Measurements from ENCODE around the gene MFSD6.

The MFSD6 gene

DNA sequence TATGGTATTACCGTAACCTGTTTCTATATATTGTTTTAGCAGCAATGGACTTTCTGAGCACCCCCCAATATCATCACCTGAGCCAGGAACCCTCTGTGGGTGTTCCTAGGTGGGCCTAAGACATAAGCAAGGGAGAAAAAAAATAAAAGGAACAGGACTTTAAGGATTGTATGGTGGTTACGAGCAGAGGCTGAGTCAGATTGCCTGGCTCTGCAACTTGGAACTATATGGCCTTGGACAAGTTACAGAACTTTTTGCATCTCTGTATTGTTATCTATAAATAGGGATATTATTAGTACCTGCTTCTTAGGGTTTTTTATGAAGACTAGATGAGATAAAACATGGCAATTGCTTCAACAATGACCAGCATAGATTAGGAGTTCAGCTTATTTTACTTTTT lies 34.9 kb downstream of the MFSD6 start:
- DNase-seq: no peak

DNA sequence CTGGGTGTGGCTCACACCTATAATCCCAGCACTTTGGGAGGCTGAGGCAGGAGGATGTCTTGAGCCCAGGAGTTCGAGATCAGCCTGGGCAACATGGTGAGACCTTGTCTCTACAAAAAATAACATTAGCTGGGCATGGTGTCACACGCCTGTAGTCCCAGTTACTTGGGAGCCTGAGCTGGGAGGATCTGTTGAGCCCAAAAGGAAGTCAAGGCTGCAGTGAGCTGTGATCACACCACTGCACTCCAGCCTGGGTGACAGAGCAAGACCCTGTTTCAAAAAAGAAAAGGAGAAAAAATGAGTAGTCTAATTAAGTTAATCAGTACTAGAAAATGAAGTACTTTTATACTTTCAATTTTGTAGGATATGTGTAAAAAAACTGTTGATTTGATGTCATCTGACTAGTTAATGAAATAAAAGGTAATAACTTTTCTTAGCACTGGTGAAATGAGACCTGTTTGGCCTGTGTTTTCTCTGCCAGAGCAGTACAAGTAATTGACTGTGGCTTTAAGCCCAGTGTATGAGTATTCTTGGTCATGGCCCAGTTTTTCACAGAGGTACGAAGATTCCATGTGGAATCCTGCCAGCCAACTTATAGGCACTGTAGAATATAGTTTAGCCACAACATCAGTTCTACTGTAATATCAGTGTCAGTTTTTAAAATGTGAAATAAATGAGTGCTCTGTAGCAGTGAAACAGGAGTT lies 35.8 kb downstream of the MFSD6 start:
- no peak for DNase-seq

DNA sequence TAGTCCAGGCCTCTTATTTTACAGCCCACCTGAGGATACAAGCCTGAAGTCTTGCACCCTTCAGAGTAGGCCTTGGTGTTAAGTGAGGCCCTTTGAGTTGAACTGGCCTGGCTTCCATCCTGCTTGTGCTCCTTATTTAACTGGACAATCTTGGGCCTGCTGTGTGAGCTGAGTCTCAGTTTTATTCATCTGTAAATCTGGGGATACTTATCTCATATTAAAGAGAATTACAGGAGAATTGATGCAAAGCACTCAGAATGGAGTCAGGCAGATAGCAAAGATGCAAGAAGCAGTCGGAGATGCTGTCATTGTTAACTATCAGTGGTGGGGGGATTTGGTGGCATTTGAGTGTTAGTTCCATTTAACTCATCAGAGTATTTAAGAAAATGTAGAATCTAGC lies 36.8 kb downstream of the MFSD6 start:
- DNase-seq: no peak

DNA sequence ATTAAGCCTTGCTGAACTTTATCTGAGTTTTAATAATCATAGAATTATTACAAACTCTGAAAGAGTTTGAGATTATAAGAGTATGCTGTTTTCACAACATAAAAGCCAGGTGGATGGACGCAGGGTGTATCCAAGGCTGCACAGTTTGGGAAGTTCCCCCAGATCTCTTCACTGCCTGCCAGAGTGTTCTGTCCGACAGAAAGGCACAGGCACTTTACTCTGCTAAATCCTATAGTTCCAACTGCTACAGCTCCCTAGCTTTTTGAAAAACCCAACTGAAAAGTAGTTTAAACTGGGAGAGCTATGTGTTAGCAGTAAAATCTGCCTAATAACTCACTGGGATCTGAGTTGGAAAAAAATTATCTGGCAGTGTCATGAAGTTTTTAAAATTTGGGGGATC lies 38.0 kb downstream of the MFSD6 start:
- DNase-seq: no peak

DNA sequence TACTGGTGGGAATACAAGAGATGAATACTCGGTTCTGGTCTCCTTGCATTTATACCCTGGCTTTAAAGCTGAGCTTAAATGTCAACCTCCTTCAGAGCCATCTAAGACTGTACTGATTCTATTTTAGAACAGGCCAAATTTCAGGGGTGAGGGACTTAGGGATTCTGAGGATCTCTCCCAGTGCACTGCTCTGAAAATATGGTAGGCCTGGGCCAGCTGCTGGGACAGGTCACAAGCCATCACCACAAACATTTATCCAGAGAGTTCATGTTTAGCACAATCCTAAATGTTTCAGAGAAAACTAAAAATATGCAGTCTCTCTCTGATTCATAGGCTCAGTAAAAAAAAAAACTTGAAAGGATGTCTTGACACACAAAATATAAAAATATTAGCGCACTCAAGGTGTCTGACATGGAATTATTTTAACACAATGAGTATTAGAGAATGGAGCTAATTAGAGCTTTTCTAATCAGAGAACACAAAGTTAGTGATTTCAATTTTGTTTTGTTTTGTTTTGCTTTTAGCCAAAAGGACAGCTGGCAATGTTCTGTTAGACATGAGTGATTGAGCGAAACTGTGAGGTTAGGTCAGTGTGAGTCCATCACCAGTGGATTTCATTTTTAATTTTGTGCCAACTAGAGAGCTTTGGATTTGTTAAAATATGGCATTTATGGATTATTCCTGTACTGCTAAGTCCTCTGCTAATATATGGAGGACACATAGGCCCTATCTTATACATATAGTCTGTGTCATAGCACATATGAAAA lies 38.8 kb downstream of the MFSD6 start:
- DNase-seq: no peak

DNA sequence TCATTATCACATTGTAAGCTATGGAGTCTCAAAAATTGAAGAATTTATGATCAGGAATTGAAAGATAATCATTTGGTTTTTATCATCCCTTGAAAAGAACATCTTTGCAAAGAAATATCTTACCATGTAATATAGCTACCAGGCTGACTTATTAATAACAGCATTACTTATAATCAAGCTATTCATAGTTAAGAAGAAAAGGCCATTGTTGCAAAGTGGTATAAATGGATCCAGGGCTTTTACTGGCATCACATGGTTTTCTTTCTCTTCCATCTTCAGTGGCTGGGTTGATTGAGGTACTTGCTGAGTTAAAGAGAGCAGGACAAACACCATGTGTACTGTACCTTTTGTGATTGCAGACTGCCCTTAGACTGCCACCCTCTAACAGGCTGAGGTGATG lies 39.6 kb downstream of the MFSD6 start:
- no peak for DNase-seq

DNA sequence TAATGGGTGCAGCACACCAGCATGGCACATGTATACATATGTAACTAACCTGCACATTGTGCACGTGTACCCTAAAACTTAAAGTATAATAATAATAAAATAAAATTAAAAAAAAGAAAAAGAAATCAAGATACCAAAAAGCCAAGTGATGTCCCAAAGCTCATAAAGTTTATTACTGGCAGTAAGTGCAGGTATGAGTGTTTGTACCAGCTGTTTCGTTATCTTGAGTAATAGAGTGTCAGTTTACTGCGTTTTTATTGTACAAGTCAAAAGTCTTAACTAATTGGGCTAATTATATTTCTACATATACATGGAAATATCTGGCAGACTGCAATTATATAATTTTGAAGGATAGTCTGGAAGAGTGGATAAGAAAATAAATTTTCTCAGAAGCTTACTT lies 41.8 kb downstream of the MFSD6 start:
- no peak for DNase-seq

DNA sequence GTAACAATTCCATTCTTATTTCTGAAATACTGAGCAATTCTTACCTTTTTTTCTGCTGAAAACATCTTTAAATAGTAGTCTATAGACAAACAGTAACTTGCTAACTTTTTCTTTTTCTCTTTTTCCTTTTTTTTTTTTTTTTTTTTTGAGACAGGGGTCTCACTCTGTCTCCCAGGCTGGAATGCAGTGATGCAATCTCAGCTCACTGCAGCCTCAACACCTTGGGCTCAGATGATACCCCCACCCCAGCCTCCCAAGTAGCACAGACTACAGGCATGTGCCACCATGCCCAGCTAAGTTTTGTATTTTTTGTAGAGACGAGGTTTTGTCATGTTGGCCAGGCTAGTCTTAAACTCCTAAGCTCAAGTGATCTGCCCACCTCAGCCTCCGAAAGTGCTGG lies 42.2 kb downstream of the MFSD6 start:
- DNase-seq: no peak

DNA sequence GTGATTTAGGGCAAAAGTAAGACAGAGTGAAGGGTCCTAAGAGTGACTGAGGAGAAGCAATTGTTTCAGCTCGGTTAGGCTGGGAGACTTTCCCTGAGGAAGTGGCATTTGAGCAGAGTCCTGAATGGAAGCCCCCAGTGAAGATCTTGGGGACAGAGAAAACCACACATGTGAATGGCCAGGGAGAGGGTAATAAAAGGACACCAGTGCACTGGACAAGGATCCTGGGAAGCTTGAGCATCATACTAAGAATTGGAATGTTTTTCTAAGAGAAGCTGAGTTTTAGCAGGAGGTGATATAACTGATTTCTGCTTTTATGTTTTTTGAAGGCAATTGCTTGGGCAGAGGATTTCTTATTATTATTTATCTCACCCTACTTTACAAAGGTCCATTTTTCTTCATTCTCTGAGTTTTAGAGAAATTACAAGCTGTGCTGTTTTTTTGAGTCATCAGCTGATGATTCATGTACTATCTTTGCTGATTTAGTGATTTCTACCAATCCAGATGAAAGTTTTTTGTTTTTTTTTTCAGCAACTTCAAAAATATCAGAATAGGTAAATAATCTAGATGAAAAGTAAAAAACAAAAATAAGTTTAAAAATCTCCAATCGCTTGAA lies 43.5 kb downstream of the MFSD6 start:
- no peak for DNase-seq

DNA sequence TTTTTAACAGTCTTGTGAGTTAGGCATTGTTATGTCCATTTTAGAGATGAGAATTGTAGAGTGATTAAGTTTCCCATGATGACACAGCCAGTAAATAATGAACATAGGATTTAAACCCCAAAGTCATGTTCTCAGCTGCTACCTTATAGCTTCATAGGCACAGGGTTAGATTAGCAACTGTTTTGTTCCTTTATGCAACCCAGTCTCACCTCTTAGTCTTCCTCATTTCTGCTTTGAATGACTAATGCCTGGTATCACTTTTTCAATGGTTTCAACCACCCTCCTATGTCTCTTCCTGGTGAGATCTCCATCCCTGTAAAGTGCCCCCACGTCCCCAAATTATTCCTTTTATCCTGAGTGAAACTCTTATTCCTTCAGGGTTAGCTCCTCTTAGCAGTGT lies 44.3 kb downstream of the MFSD6 start:
- DNase-seq: no peak

DNA sequence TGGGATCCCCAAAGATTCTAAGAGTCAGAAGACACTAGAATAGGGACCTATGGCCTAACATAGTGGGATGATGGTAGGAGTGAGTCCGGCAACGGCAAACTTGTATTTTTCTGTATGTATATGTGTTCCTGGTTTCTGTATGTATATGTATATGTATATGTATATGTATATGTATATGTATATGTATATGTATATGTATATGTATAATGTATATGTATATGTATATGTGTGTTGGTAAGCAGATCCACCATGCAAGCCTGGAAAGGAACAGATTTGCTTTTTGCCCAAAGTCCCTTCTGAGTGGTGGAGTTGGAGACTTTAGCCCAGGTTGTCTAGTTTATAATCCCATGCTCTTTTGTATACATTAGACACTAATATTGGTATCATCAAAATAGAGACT lies 46.6 kb downstream of the MFSD6 start:
- no peak for DNase-seq

DNA sequence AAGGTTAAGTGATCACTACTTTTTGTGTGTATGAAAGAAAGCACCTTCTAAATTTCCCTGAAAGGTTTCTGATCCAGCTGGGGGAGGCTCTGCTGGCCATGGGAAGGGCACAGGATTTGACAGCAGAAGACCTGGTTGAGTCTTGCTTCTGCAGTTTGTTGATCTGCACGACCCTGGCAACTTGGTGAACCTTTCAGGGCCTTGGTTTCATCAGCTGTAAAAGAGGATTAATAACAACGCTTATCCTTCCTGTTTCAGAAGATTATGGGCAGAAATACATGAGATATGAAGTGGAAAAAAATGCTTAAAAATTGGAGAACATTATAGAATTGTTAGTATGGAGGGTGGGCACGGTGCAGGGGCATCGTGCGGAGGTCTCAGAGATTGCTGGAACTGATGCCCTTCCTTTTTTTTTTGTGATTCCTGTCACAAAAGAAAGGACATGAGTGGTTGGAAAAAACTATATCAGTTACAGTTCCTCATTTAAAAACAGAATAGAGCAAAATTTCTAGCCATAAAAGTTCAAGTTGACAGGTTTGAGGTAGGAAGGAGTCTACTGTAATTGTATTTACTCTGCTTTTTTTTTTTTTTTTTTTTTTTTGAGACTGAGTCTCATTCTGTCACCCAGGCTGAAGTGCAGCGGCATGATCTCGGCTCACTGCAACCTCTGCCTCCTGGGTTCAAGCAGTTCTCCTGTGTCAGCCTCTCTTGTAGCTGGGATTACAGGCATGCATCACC lies 47.4 kb downstream of the MFSD6 start:
- DNase-seq: no peak

DNA sequence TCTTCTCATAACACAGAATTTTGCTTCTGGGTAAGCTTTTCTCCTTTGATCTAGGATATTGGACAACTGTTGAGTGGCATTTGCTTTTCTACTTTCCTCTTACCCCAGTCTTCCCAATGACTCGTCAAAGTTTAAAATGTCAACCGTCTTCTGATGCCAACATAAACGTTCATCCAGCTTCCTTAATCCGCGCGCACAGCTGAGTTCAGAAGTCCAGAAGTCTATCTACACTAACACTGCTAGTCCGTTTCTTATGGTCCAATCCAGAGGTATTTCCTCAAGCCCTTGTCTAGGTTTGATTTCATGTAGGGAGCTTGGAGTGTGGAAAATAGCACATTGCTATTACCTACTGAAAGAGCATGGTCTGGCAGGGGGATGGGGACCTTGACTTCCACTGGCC lies 48.7 kb downstream of the MFSD6 start:
- DNase-seq: no peak

DNA sequence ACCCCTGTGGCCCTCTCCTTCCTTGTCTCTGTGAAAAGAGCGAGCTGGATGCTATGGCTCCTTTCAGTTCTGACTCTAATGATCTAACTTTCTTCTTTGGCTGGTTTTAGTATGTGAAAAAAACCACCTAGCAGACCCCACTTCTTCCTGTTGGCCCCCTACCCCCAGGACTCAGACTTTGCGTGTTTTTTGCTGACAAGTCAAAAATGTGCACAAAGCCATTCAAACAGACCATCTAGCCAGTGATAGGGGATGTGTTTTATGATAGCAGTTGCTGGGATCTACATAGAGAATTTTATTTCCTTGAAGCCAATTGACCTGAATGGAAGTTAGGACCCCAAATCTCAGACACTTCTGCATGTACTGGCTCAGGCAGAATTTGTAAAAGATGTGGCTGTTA lies 49.1 kb downstream of the MFSD6 start:
- DNase-seq: no peak

DNA sequence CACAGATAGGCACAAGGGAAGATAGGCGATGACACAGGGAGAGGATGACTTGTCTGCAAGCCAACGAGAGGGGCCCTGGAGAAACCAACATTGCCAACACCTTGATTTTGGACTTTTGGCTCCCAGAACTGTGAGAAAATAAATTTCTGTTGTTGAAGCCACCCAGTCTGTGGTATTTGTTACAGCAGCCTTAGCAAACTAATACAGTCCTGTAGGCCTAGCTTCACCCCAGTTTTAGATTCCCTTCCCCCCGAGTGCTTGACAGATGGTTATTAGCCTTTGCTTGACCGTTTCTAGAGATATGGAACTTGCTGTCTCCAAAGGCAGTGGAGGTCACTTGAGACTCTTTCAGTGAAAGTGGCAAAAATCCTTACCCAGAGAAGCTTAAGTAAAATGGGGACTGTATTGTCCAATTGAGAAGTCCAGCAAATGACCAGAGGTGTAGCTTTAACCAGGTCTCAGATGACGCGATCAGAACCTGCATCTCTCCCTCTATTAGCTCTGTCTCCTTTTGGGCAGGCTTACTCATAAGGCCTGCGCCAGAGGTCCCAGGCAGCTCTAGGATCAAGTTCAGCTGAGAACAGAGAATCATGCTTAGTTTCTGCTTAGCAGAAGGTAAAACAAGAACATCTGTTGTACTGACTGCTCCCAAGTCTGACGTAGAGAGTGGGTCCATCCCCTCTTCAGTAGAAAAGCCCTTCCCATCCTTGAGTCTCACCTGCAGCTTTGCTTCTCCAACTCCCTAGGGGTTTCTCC lies 50.4 kb downstream of the MFSD6 start:
- DNase-seq: no peak

DNA sequence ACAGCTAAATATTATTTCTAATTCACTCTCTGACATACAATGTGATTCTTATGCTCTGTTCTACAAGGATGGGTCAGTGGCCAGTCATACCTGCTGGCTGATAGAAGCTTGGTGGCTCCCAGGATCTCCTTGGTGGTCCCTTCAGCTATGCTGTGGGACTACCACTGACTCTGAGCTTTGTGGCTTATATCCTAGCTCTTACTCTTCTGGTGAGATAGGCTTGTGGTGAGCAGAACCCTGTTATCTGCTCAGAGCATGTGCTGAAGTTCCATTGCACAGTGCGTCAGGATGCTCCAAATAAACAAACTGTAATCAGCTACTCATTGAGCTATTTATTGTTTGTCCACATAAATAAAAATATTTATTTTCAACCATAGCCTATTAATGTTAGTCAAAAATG lies 51.7 kb downstream of the MFSD6 start:
- DNase-seq: no peak

DNA sequence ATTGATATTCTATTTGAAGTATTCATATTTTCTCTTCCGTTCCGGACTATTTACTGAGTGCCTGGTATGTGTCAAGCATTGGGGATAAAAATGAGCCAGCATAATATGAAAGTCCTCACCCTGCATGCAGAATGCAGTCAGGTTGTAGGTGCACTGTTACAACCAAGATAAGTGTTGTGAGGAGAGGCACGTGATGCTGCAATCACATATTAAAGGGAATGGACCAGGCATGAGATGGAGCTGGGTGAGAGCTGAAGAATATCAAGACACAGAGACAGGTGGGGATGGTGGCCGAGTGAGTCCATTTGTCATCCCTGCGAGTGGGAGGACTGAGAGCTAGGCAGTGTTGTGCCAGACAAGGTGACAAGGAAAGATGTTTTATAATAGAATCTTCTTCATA lies 52.3 kb downstream of the MFSD6 start:
- no peak for DNase-seq

DNA sequence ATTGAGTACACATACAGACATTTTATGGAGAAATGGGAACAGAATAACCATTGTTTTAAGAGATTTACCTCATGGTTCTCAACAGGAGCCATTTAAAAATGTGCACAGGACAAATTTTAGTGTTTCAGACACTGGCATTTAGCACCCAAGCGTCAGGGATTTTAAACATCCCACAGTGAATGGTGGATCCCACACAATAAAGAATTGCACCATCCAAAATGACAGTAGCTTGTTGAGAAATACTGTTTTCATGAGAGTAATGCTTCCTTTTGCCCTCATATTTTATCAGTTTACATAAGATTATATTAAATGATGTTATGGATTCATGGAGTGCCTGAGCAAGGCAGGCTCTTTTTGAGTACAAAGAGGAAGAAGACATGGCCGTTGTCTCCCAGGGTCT lies 54.0 kb downstream of the MFSD6 start:
- DNase-seq: no peak

DNA sequence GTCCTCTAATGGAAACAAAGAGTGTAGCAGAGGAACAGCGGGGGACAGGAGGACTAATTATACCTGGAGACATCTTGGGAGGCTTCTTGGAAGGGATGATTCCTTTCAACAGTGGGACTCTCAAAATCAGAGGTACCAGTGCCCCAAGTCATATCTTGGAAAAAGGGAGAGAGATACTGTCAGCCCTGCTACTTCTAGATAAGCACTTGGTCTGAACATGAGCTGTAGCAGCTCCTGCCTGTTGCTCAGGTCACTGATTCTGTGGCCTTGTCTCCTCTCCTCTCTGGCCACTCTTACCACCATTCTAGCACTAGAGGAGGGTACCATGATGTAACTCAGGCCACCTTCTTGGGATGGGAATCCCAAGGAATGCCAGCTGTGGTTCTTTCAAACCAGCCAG lies 54.5 kb downstream of the MFSD6 start:
- DNase-seq: no peak

DNA sequence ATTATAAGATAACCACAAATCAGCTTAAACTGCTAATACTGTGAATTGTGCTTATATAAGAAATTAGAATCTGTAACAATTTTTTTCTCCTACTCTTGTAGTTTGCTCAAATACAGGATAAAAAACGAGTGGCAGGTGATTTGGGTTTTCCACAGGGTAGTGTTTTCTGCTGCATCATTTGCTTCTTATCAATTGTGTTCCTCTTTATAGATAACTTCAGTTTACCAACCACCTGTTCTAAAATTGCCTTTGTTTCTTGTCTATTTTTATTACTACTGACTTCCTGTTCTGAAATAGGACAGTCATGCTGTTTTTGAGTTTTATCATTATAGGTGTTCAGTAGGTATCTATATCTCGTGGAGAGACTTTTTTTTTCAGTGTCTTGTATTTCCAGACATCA lies 56.9 kb downstream of the MFSD6 start:
- DNase-seq: no peak

DNA sequence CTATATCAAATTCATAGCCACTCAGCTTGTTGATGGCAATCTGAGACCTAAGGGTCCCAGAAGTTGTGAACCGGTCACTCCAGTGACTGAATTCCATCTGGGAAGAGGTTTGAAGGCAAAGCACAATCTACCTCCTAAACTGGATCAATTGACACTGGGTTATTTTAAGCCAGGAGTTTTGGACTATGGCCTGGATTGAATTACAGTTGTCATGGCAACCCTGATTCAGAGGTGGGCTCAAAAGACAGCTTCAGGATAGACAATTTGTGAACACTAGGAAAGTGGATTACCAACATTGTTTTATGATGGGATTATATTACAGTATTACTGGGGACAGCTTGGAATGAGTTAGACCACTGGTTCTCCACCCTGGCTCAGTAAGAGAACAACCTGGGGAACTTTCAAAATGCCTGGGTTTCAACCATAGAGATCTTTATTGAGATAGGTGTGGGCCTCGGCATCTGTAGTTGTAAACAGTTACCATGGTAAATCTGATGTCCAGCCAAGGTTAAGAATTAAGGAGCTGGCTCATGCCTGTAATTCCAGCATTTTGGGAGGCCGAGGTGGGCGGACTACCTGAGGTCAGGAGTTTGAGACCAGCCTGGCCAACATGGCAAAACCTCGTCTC lies 58.8 kb downstream of the MFSD6 start:
- DNase-seq: no peak

DNA sequence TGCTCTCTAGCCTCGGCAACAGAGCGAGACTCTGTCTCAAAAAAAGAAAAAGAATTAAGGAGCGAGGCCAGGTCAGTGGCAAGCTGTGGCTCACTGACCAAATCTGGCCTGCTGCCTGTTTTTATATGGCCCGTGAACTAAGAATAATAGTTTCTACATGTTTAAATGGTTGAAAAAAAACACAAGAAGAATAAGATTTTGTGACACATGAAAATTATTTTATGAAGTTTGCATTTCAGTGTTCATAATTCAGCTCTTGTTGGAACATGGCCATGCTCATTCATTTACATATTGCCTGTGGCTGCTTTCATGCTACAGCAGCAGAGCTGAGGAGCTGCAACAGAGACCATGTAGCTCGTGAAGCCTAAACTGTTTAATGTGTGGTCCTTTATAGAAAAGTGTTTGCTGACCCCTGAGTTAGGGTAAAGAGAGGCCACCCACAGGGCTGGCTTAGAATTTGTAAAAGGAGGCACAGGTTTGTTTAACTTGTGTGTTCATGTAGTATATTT lies 59.5 kb downstream of the MFSD6 start:
- no peak for DNase-seq

Data from activated CD4-positive, alpha-beta T cell treated with anti-CD3 and anti-CD28 coated beads for 4 hours (primary cell).